Subcutaneous adipose tissue (tissue), 4 donors: ENCODE results near the gene TFAP2B. TPM values are rescaled to one million over a fixed set of nuclear protein-coding genes. Genes with fewer than 3 reads are reported as not detected.

Experiments
- CTCF ChIP-seq: fragments of 450-650 bp; IDR thresholded peaks from one replicate; pipeline ENCODE4 v1.5.1; 2016; ENCODE audit warnings: low read depth, mild to moderate bottlenecking, control low read depth, antibody characterized with exemption, moderate library complexity
- total RNA-seq, 4 donors: library from RNA; depleted of rRNA; stranded (reverse); fragments of >200 nt; gene quantifications; one replicate each; pipeline ENCODE4 v1.1.0, GENCODE V29; 2016

The TFAP2B gene
- total RNA-seq, 4 donors from 2014 or later: not detected

GRCh38 chr6:50825375-50826036 lies 6.8 kb downstream of the TFAP2B start:
- TF ChIP-seq CTCF: no peak

GRCh38 chr6:50826037-50826761 lies 7.5 kb downstream of the TFAP2B start:
- TF ChIP-seq CTCF: no peak

GRCh38 chr6:50826803-50827202 lies 8.1 kb downstream of the TFAP2B start:
- no peak for TF ChIP-seq CTCF

GRCh38 chr6:50829049-50829448 lies 10.4 kb downstream of the TFAP2B start:
- TF ChIP-seq CTCF: no peak

GRCh38 chr6:50829898-50830444 lies 11.3 kb downstream of the TFAP2B start:
- no peak for TF ChIP-seq CTCF

GRCh38 chr6:50831186-50831585 lies 12.5 kb downstream of the TFAP2B start:
- no peak for TF ChIP-seq CTCF

- no peak for TF ChIP-seq CTCF
Observed at GRCh38 chr6:50832912-50833311, 14.2 kb downstream of the TFAP2B start.
